ENCODE results near the gene FARS2.

Gene FARS2

DNA sequence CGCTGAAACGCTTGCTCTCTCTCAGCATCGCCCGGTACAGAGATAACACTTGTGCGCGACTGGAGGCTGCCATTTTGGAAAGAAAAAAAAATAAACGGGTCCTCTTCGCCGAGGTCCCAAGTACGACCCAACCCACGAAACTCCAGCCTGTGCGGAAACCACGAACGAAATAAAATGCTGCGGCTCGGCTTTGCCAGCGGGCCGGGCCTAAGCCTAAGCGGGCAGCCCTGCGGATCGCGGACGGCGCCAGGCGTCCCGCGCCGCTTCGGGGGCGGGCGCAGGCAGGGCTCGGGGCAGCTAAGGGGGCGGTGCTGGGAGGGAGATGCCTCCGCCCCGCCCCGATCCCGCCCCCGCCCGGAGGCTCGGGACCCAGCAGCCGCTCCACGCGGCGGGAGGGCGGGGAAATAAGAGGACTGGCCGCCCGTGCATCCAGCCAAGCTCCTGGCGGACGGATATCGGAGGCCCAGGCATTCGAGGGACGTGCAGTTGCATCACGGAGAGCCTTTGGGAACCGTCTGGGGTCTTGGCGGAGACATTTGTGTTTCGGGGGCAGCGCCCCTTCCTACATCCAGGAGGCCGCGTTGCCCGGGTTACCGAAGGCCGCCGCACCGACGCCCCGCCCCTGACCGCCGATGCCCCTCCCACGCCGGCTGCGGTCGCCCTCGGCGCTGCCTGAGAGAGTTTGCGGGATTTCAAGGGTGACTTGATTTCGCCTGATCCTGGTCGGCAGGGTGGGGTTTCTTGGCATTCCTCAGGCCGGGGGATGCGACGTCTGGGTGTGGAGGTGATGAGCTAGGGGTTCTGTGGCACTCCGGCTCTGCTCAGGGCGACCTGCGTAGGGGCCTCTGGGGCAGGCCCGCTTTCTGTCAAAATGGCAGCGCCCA lies at the start of gene FARS2, which contains the start of gene LYRM4:
Gene FARS2 (plus strand): TSS at position 853 of the 884 bp plus-strand sequence.
Gene LYRM4 (minus strand): TSS at position 290 of the 884 bp plus-strand sequence. CDS start 217 bp downstream, at position 73.
- DNase-seq, result peak; percentile 92

DNA sequence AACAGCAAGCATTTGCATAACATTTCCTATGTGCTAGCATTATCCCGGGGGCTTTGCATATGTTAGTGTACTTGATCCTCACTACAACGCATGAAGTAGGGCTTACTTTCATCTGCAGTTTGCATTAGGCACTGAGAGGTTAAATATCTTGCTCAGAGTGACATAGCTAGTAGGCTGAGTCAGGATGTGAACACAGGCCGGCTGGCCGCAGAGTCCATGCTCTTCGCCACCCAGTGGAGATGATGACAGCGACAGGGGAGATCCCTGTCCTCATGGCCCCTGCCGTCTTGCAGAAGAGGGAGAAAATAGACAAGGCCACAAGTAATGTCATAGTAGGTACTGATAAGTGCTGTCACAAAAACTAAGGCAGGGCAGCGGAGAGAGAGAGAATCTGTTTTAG lies 47.5 kb upstream of the FARS2 start:
- DNase-seq, result no peak

DNA sequence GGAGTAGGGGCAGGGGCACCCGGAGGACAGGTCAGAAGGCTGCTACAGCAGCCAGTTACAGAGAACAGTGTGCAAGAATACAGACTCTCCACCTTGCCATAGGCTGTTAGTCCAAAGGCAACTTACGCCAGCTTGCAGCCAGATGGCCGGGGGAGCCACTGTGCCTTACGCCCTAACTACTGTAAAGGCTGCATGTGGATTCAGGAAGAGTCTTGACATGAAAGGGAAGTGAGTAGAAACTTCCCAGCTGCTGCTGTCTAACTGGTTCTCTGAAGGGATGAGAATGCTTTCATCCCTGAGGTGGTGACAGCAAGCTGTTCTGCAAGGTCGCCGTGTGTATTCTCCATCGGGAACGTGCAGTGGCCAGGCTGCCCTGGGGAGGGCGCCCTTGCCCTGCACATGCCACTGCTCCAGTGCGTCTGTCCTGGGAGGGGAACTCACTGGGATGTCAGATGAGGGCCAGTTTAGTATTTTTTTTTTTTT lies 46.7 kb upstream of the FARS2 start:
- peak; percentile 19 for DNase-seq

DNA sequence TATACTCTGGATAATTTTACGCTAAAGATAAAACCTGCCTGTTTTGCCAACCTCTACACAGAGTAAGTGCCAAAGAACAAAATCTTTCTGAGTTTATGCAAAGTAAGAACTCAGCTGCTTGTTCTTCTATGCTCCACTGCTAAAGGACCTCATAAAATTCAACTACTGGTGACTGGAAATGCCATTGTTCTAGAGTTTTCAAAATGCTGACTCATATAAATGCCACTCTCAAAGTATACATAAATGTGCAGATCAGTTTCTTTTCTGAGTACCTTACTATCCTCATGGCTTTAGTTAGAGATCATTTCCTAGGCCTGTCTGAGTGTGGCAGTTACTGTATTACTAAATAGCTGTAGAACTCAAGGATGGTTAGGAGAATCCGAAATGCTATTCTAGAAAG lies 46.2 kb upstream of the FARS2 start:
- no peak for DNase-seq

DNA sequence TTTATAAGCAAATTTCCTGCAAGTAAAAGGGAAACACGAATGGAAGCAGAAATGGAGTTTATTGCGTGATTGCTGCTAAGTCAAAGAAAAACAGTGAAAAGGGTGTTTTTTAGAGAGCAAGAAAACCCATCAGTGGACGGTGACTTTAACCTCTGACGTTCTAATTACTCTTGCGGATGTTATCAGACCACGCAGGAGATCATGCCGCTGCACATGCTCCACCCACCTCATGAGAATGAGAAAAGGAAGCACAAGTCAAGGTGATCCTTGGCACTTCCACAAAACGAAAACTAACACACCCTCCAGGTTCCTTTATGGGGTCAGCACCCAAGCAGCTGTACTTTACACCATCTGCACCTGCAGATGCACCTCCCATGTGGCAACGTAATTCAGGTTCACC lies 45.5 kb upstream of the FARS2 start:
- no peak for DNase-seq

DNA sequence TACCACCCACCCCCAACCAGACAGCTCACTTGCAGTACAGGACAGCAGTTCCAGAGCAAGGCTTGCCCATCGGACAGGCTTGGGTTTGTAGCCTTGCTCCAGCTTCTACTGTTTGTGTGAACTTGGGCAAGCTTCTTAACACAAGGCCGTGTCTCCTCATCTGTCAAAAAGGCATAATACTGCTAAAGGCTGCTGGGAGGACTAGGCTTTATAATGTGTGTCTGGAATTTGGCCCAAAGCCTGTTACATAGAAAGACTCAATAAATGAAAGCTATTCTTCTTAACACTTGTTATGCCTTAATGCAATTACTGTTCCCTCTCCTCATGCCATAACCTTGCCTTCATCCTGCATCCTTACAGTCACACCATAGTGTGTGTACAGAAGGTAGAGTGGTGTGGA lies 44.0 kb upstream of the FARS2 start:
- no peak for DNase-seq

DNA sequence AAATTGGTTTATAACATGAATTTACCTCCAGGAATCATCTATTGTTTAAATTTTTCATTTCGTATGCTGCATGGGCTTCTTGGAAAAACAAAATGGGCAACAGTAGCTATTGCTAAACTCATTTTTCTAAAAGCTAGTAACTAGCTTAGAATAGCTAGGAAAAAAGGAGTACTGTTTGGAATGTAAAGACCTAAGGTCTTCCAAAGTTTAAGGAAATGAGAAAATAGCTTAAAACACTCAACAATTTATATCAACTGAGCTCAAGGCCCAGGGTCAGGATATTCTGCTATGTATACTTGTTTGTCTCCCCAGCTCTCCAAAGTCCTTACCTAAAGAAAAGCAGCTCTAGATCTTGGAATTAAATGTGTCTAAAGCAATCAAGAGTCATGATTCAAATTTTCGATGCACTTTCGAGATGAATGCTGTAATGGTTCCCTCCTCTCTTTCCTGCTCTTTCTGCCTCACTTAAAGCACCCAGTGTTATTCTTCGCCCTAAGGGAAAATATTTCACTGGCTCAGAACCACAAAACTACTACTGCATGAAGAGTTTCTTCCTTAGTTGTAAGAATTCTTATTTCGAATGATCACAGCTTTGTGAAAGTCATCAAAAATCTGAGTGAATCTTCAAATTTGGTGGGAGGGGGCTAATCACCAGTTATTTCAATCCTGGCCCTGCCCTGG lies 42.2 kb upstream of the FARS2 start:
- no peak for DNase-seq

DNA sequence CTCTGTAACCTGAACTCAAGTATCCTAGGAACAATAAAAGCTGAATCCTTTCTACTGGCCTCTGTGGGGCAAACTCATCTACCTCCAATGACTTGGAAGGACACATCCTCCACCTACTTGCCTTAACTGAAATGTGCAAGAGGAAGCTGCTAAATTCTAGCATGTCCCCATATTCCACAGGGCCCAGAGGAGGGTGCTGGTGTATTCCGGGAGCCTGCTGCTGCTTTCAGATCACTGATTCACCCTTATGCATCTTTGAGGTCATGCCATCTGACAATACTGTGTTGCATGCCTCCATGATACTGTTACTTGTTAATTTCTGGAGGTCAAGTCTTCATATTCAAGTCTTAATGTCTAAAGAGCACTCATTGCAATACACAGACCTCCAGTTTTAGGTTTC lies 40.9 kb upstream of the FARS2 start:
- no peak for DNase-seq

DNA sequence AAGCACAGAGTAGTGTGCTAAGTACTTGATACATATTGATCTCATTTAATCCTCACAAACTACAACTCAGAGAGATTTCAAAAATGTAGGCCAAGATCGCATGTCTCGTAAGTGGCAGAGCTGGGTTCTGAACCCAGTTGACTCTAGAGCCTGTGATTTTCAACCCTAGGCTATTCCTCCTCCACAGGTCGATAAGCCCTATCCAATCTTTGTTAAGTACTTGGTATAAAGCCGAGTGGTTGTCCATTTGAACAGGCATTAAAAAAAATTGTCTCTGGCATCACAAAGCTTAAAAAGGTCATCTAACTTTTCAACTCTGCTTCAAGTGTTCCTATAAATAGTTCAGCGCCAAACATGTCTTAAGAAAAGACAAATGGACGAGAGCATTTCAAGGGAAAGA lies 38.0 kb upstream of the FARS2 start:
- DNase-seq, result no peak

DNA sequence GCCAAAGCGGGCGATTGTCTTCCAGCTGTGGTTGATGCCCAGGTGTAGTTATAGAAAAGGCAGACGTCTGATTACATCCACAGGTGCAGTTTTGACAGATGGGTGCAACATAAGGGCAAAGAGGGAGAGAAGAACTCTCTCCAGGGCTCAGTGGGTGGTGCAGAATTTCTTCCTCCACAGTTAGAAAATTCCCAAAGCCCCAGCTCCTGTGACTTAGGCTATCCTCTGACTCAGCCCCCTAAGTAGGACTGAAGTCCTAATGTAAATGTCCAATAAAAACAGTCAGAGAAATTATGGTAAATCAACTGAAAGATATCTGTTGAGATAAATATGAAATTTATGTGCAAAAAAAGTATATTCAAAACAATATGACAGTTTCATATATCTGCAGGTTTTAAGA lies 32.0 kb upstream of the FARS2 start:
- DNase-seq, result no peak

DNA sequence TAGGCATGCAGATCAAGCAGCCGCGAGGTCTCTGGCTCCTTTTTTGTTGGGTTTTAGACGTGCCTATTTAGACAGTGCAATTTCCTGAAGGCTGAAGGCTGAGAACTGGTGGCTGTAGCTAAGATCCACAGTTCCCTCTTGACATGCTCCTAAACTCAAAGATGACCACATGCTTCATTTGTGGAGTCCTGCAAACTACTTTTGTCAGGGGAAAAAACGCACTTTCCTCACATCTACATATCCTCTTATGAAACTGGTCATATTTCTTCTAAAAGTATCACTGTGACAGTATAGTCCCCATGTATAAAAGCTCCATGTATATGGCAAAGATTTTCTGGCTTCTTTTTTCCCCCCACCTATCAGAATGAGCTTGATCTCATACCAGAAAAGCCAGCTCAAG lies 31.2 kb upstream of the FARS2 start:
- DNase-seq, result no peak

DNA sequence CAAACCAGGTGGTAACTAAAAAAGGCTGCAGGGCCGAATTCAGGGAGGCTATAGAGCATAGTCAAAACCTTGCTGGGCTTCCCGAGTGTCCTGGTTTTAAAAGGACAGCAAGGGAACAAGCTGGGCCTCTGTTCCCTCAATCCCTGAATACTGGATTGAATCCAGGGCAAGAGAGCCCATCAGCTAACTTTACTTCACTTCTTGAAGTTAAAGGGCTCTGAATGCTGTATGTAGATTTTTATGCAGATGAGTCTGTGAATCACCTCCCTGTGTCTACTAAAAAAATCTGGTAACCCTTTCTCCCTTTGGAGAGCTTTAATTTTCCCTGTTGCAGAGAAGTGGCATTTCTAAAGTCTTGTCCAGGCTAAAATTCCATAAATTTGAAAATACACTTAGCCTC lies 30.0 kb upstream of the FARS2 start:
- DNase-seq, result no peak

DNA sequence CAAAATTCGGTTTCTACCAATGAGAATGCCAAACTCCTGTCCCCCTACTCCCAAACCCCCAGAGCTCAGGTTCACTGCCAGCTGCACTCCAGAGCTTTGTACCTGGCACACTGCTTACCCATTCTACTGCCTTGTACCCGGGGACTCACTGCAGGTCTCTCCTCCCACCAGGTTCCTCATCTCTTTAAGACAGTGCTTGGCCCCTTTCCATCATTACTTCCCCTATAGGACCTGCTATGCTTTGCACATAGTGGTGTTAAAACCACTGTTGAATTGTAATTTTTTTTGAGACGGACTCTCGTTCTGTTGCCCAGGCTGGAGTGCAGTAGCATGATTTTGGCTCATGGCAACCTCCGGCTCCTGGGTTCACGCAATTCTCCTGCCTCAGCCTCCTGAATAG lies 26.4 kb upstream of the FARS2 start:
- DNase-seq, result no peak

DNA sequence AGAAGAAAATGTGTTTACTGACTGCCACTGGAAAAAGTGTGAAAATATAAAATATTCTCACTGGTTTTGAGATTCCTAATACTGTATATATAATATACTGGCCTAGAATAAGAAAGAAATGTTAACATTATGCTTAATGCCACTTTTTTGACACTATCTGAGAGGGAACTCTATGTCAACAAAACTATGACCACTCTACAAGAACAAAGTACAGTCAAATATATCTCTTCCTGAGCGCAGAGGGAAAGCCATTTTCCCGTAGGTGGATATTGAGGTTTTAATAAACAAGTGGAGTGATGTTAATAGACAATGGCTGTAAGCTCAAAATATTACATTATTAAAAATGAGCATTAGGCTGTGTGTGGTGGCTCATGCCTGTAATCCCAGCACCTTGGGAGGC lies 25.5 kb upstream of the FARS2 start:
- DNase-seq, result no peak

DNA sequence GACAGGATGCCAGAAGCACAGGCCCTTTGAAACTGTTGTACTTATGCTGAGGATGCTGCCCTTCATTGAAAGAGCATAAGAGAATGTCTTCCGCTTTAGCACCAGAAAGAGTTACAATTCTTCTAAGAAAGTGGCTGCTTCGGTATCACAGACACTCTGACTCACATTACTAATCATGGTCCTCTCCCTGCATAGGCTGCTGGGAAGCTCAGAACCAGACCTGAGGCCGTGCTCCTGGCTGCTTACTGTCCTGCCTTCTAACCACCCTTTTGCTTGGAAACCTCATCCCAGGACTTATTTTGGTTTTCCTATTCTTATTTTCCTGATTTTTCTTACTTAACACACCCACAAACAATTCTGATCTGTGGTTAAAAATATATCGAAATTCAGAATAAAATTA lies 23.5 kb upstream of the FARS2 start:
- no peak for DNase-seq

DNA sequence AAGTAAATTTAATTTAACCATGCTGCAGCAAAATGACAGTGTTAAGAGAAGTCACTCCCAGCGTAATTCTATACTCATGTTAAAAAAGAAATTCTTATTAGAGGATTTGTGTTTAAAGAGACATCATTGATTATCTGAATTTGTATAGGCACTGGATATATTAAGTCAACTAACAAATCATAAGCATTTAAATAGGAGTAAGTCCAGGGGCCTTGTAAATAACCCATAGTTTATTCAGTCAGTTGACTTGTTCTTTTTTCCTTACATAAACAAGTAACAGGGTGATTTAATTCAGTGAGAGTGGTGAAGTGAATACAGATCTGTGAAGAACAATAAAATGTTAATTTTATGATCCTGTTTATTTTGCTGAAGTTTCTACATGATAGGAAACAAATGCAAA lies 23.0 kb upstream of the FARS2 start:
- no peak for DNase-seq

DNA sequence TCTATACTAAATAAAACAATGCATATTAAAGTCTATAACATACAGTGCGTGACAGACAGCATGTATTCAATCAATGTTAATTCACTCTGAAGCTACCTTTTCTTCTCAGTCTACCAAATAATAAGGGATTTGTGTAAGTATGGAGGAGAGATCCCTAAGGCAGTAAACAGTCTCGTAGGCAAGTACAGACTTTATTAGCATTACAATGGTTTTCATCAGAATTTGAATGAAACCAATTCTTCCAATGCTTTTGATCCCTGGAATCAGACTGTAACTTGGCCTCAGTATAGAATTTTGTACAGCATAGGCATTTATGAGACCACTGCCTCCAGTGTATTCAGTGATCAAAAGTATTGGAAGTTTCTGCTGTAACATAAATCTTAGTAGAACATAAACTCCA lies 20.1 kb upstream of the FARS2 start:
- no peak for DNase-seq

DNA sequence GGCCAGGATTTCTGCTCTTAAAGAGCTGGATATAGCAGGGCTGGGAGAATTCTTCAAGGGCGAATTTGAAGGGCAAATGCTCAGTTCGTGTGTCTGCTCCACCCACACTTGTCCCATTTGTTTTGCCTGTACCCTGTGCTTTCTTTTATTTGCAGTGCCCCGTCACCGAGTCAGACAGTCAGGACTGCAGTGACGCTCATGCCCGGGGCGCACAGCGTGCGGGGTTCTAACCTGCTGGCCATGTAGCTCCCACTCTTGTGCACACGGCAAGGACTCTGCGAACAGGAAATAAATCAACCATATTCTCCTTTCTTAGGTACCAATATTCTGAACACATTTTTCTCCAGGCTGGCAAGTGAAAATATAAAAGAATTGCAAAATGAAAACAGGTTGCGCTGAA lies 18.2 kb upstream of the FARS2 start:
- DNase-seq, result no peak

DNA sequence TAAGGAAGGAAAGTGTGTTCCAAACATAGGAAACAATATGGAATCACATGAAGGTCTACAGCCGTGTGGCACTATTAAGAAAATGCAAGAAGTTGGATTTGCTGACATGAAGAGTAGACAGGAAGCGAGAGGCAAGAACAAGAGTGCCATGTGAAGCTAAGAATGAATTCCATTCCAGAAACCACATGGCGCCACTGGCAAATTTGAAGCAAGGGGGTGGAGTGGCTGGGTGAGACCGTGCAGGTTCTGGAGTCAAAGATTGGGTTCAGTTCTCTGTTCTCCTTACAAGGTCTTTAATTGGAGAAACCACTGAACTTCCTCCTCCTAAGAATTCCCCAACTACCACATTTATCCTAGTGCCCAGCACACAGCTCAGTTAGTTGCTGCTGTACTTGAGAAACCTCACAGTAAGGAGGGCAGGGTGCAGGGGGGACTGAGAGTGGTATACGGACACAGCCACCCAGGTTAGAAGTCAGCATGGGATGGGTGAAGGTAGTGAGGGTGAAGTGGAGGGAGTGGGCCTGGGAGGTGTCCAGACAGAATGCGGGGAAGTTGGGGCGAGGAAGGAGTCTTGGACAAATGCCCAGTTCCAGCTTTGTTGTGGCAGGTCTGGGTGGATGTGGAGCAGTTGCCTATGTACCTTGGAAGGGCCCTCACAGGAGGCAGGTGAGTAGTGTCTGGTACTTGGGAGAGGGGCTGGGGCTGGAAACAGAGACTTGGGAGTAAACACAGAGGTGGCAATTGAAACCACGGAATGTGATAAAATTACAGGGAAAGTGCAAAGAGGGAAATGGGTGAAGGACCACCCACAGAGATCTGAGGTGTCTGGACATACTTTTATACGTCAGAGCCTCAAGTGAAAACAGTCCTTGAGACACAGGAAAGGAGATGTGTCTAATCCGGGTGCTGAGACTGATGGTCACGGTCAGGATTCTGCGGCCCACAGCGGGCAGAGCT lies 14.9 kb upstream of the FARS2 start:
- no peak for DNase-seq

DNA sequence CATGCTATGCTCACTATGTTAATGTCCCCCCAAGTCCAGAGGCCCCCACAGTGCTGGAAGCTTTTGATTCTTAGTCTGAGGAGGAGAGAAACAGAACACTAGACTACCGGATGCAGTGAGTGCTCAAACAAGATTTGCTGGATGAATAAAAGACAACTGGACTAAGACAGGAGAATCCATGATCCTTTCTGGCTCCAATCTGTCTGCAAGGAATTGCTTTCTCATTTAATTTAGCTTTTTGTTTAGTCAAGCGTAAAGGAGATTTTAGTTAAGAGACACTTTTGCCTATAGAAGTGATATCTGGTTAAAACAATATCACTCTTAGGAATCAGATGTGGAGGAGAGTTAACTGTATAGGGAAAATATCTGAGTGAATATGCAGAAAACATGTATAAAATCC lies 14.1 kb upstream of the FARS2 start:
- DNase-seq, result no peak

DNA sequence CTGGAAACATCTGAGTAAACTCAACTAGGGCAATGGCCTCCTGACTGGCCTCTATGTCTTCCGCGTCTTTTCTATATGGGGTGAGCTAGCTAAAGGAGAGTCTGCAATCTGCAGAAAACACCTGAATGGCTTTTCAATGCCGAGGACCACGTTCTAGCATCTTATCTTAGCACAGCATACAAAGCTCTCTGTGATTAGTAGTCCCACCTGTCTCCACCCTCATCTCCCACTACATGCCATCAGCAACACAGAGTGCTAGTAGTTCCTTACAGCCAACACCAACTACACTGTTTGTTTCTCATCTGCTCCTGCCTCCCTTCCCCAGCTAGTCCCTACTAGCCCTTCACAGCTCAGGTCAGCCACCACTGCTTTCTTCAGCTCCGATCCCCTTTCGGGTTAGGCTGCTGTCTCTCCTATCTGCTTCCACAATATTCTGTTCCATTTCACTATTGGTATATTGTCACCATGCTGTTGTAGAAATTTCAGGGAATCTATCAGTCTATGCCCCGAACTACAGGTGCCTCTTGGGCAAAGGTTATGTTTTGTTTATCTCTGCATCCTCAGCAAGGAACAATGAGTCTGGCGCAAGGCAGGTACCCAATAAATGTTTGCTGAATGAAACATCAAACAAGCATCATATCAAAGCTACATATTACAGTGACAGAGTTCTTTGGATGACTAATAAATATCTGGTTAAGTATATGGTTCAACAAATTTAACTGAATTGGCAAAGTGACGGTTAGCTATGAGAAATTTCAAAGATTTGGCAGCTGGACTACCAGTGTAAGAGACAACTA lies 12.8 kb upstream of the FARS2 start:
- DNase-seq, result no peak

DNA sequence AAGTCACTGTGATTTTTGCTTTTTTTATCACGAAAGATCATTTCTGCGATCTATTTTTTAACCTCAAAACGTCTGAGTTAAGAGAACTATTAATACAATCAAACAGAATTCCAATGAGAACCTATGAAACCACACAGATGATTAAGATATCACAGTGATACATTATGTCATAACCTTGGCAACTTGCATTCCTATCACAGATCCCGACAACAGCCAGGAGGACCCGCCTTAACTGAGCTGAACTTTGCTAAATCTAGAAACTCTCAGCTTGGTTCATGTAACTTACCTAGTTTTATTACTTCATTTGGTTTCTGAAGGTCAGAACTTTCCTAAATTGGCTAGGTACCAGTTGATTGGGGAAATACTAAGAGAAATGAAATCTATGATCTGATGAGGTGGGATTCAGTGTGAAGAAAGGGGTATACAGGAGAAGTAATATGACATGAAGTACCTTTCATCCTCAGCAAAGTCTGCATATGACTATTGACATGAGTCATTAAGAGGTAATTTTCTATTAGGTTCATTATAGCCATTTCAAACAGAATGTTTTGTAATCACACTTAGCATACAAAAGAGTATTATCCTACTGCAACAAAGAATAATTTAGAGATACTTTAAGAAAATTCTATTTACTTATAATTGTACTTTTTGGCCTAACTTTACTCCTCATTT lies 11.7 kb upstream of the FARS2 start:
- DNase-seq, result no peak
